Dedifferentiated amniotic fluid mesenchymal stem cell (primary cell): Measurements from ENCODE around the gene DIO1.

ENCODE experiments used
- DNase-seq: peaks from one replicate; pipeline ENCODE4 v3.0.0-alpha.2; 2016; ENCODE audit errors: extremely low spot score

DIO1 gene

GRCh38 chr1:53942127-53942957 lies 48.4 kb downstream of the DIO1 start:
- no peak for DNase-seq

GRCh38 chr1:53943090-53943489 lies 49.1 kb downstream of the DIO1 start:
- no peak for DNase-seq

GRCh38 chr1:53943490-53944043 lies 49.6 kb downstream of the DIO1 start:
- no peak for DNase-seq

GRCh38 chr1:53944469-53945182 lies 50.6 kb downstream of the DIO1 start:
- DNase-seq = no peak

- DNase-seq = peak; percentile 21
Observed at GRCh38 chr1:53945183-53945432, 51.1 kb downstream of the DIO1 start.

GRCh38 chr1:53945433-53946251 lies 51.7 kb downstream of the DIO1 start, which contains the start of gene IFT25:
Gene IFT25, minus strand, starts transcription at chr1:53945699. Its CDS starts 5,617 bp downstream, at chr1:53940082.
- DNase-seq = peak; percentile 94

- DNase-seq = no peak
Observed at GRCh38 chr1:53946252-53947171, 52.5 kb downstream of the DIO1 start, which contains the start of gene LRRC42. Gene LRRC42, plus strand, starts transcription at chr1:53946350. Its CDS starts 5,650 bp downstream, at chr1:53952000.

- DNase-seq = no peak
Observed at GRCh38 chr1:53947172-53947907, 53.4 kb downstream of the DIO1 start.

- no peak for DNase-seq
Observed at GRCh38 chr1:53948291-53948690, 54.3 kb downstream of the DIO1 start.

GRCh38 chr1:53949023-53949990 lies 55.3 kb downstream of the DIO1 start:
- DNase-seq = peak; percentile 28

- no peak for DNase-seq
Observed at GRCh38 chr1:53951697-53952096, 57.7 kb downstream of the DIO1 start.

GRCh38 chr1:53954128-53954527 lies 60.1 kb downstream of the DIO1 start:
- DNase-seq = no peak

- no peak for DNase-seq
Observed at GRCh38 chr1:53956308-53957168, 62.6 kb downstream of the DIO1 start.

- no peak for DNase-seq
Observed at GRCh38 chr1:53957194-53957818, 63.3 kb downstream of the DIO1 start.

- DNase-seq = no peak
Observed at GRCh38 chr1:53959664-53960250, 65.8 kb downstream of the DIO1 start.
